G401.6 (cell line): ENCODE measurements around the gene CAMKMT.

ENCODE experiments used
- FAIRE-seq: peaks from 2 replicates; lab custom pipeline; 2012; peaks lifted over from hg19 to GRCh38; lab: Jason Lieb, UNC

Gene CAMKMT

DNA sequence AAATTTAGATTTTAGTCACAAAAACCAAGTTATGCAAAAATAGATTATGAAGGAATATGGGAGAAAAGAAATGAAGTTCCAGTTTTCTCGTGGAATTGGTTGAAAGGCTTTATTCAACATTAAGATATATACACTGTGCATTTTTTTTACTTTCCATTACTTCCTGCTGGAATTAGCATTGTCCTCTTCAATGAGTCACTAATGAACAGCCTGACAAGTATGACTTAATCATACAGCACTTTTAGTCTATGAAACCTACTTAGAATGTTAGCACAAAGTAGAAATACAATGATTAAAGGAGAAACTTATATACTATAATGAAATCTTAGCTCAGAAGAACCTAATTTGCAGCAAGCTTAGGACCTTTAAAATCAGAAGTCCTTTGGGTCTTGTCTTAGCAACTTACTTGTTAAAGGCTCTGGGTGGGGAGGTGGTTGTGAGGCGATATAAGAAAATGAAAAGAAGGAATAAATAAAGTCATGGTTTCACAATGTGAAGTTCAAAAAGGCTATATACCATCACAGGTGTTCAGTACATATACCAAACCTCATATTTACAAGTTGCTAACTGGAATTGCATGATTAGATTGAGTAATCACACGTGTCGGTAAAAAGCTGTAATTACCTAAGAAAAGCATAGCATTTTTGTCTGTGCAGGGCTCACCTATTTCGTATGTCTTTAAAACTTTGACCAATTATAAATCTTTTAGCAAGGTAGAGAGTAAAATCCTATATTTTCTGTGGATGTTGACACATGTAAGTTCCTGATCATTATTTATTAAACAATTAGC, 236.8 kb downstream of the CAMKMT start:
- FAIRE-seq, result no peak

DNA sequence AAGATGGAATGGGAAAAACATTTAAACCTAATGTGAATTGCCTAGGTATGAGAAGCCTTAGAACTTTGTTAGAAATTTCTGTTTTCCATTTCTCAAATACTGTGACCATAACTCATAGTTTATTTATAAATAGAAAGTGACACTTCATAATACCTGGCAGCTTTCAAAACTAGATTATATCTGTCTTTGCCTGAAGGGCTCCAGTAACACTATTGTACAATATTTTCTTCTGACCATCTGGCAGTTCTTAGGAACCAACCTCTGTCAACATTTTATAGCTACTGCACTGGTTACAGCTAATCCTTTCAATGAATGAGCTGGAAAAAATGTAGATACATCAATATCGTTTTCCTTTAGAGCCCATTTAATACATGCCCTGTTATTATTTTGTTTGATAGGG, 237.4 kb downstream of the CAMKMT start:
- no peak for FAIRE-seq

DNA sequence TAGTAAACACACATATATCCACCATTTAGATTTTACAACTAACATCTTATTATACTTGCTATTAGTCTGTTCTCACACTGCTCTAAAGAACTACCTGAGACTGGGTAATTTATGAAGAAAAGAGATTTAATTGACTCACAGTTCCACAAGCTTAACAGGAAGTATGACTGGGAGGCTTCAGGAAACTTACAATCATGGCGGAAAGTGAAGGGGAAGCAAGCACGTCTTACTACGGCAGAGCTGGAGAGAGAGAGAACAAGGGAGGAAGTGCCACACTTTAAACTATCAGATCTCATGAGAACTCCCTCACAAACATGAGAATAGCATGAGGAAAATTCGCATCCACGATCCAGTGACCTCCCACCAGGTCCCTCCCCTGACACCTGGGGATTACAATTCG, 240.7 kb downstream of the CAMKMT start:
- FAIRE-seq, result no peak

DNA sequence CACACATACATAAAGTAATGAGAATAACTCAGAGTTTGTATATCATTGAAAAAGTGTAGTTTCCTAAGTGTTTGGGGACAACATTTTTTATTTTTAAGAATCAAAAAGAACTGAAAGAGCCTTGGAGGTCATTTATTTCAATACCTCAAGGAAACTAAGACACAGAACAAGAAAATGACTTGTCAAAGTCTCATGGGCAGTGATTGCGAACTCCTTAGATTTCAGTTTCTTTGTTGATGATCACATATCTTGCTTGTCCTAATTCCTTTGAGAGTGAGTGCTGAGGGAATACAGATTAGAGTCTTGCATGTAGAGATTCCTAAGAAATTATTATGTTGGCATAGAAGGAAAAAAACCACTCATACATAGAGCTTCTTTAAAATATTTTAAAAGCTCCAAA, 243.8 kb downstream of the CAMKMT start:
- no peak for FAIRE-seq

GRCh38 chr2:44612276-44612675, 250.5 kb downstream of the CAMKMT start:
- FAIRE-seq, result no peak

GRCh38 chr2:44614940-44615339, 253.2 kb downstream of the CAMKMT start:
- FAIRE-seq, result no peak

DNA sequence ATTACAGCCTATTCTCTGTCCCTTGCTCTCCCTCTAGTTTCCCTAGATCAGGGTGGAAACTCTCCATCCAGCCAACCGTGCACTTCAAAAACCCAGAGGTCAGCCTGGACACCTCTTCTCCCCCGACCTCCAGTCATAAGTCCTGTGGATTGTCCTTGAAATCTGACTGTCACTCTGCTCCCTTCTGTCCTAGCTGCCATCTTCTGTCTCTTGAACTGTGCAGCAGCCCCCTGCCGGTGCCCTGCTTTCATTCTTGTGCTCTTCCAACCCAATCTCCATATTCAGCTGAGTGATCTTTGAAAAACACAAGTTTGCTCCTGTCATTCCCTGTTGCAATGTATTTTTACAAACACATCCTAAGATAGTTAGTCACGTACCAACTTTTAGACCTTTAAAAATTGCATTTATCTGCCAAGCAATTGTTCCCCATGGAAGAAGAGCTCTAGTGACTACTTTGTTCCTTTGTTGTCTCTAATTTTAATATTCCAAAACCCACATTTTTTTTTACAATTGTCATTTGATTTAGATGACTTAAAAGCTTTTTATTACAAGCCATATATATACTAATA, 254.3 kb downstream of the CAMKMT start:
- no peak for FAIRE-seq

GRCh38 chr2:44616667-44617155, 255.0 kb downstream of the CAMKMT start:
- FAIRE-seq, result no peak

GRCh38 chr2:44618251-44619023, 256.7 kb downstream of the CAMKMT start:
- FAIRE-seq, result no peak

- no peak for FAIRE-seq
Observed at GRCh38 chr2:44620189-44620990, 258.6 kb downstream of the CAMKMT start.

- FAIRE-seq, result no peak
Observed at GRCh38 chr2:44623622-44624351, 262.0 kb downstream of the CAMKMT start.

DNA sequence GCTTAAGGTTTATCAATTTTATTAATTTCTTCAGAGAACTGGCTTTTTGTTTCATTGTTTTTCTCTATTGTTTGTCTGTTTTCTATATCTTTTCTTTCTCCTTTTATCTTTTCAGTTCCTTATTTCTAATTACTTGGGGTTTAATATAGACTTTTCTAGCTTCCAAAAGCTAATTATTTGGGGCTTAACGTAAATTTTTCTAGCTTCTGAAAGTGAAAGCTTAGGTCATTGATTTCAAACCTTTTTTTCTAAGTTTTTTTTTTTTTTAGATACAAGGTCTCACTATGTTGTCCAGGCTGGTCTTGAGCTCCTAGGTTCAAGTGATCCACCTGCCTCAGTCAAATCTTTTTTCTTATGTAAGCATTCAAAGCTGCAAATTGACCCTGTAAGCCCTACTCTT, 266.6 kb downstream of the CAMKMT start:
- FAIRE-seq, result no peak

GRCh38 chr2:44632931-44633689, 271.4 kb downstream of the CAMKMT start:
- peak; percentile 49 for FAIRE-seq

- FAIRE-seq, result no peak
Observed at GRCh38 chr2:44635725-44636124, 274.0 kb downstream of the CAMKMT start.

- no peak for FAIRE-seq
Observed at GRCh38 chr2:44638649-44639048, 276.9 kb downstream of the CAMKMT start.

DNA sequence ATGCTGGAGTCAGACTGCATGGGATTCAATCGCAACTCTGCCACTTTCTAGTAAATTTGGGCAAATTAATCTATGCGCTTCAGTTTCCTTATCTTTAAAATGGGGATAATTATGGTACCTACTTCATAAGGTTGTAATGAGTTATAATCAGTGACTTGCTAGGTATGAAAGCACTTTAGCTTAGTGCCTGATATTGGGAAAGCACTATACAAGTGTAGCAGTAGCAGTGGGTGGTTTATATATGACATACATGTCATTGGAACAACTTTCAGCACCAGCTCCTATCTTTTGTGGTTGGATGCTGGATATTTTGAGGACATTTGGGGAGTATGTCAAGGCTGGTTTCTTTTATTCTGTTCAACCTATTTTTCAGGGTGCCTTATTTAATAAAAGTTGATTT, 277.7 kb downstream of the CAMKMT start:
- FAIRE-seq, result no peak

- no peak for FAIRE-seq
Observed at GRCh38 chr2:44642123-44642857, 280.5 kb downstream of the CAMKMT start.

GRCh38 chr2:44645937-44646336, 284.2 kb downstream of the CAMKMT start:
- FAIRE-seq, result no peak

DNA sequence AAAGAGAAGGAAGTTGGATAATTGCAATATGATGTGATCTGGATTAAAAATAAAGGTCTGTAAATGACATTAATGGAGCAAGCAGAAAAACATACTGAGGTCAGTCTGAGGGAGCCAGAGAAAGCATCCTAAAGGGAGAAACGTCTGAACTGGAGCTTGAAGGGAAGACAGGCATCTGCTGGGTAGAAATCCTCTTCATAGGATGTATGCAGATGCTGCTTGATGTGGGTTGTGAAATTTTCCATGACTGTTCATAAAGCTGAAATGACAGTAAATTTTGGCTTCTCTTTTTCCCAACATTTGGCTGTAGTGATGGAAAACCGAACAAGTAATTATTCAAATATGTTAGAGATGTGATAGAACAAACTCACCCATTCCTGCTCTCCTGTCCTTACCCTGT, 287.6 kb downstream of the CAMKMT start:
- FAIRE-seq, result no peak

GRCh38 chr2:44650796-44651195, 289.0 kb downstream of the CAMKMT start:
- FAIRE-seq, result no peak
